H9 (cell line): ENCODE measurements around the gene FETUB. TPM values are rescaled to one million over a fixed set of nuclear protein-coding genes. Genes with fewer than 3 reads are reported as not detected.

Experiments used
- DNase-seq: peaks from one replicate; pipeline ENCODE4 v3.0.0-alpha.2; 2017
- H2AFZ ChIP-seq: one replicate; pipeline ENCODE4 v1.6.1; 2013; ENCODE audit warnings: mild to moderate bottlenecking, low read length, control low read depth, moderate library complexity
- H2AK5ac ChIP-seq: 2 replicates; pipeline ENCODE4 v1.6.1; 2013; ENCODE audit warnings: low read length, control low read depth, mixed read lengths; ENCODE audit not compliant: insufficient read length
- H2BK120ac ChIP-seq: one replicate; pipeline ENCODE4 v1.6.1; 2013; ENCODE audit warnings: low read depth, mild to moderate bottlenecking, low read length, control low read depth, inconsistent platforms; ENCODE audit not compliant: poor library complexity, severe bottlenecking
- H2BK12ac ChIP-seq: 2 replicates; pipeline ENCODE4 v1.6.1; 2013; ENCODE audit warnings: low read length, control low read depth, mixed read lengths, low read depth; ENCODE audit not compliant: insufficient read length
- H2BK15ac ChIP-seq: 2 replicates; pipeline ENCODE4 v1.6.1; 2013; ENCODE audit warnings: low read depth, low read length, control low read depth
- H2BK20ac ChIP-seq: one replicate; pipeline ENCODE4 v1.6.1; 2013; ENCODE audit warnings: low read depth, mild to moderate bottlenecking, low read length, control low read depth, inconsistent platforms; ENCODE audit not compliant: poor library complexity, severe bottlenecking
- H2BK5ac ChIP-seq: 2 replicates; pipeline ENCODE4 v1.6.1; 2013; ENCODE audit warnings: low read length, control low read depth, mixed read lengths; ENCODE audit not compliant: insufficient read length
- H3K14ac ChIP-seq: 2 replicates; pipeline ENCODE4 v1.6.1; 2013; ENCODE audit warnings: low read length, control low read depth; ENCODE audit not compliant: insufficient read depth
- H3K18ac ChIP-seq: 2 replicates; pipeline ENCODE4 v1.6.1; 2013; ENCODE audit warnings: low read depth, mild to moderate bottlenecking, mixed read lengths, low read length, control low read depth; ENCODE audit not compliant: insufficient read length
- H3K23ac ChIP-seq: 2 replicates; pipeline ENCODE4 v1.6.1; 2013; ENCODE audit warnings: low read length, control low read depth, mixed read lengths, low read depth; ENCODE audit not compliant: insufficient read length
- H3K23me2 ChIP-seq: 2 replicates; pipeline ENCODE4 v1.6.1; 2013; ENCODE audit warnings: low read depth, mild to moderate bottlenecking, mixed read lengths, low read length, control low read depth; ENCODE audit not compliant: insufficient read length, poor library complexity, severe bottlenecking
- H3K27ac ChIP-seq: 2 replicates; pipeline ENCODE4 v1.5.1; 2013; ENCODE audit warnings: low read length, control low read depth, mixed read lengths, low read depth; ENCODE audit not compliant: insufficient read length
- H3K27me3 ChIP-seq: 2 replicates; pipeline ENCODE4 v1.6.1; 2013; ENCODE audit warnings: low read length, control low read depth, inconsistent platforms; ENCODE audit not compliant: insufficient read depth
- H3K4ac ChIP-seq: 2 replicates; pipeline ENCODE4 v1.6.1; 2013; ENCODE audit warnings: low read depth, mild to moderate bottlenecking, control low read depth, inconsistent platforms, low read length, moderate library complexity
- H3K4me1 ChIP-seq: 2 replicates; pipeline ENCODE4 v1.6.1; 2013; ENCODE audit warnings: low read length, control low read depth, inconsistent platforms; ENCODE audit not compliant: insufficient read depth
- H3K4me2 ChIP-seq: 2 replicates; pipeline ENCODE4 v1.6.1; 2013; ENCODE audit warnings: low read length, control low read depth, mixed read lengths; ENCODE audit not compliant: insufficient read length, insufficient read depth
- H3K56ac ChIP-seq: 2 replicates; pipeline ENCODE4 v1.6.1; 2013; ENCODE audit warnings: low read depth, mild to moderate bottlenecking, mixed read lengths, low read length, control low read depth; ENCODE audit not compliant: insufficient read length
- H3K79me1 ChIP-seq: 2 replicates; pipeline ENCODE4 v1.6.1; 2013; ENCODE audit warnings: low read depth, mild to moderate bottlenecking, moderate library complexity, low read length, control low read depth, inconsistent platforms; ENCODE audit not compliant: insufficient read depth, poor library complexity, severe bottlenecking
- H3K79me2 ChIP-seq: 2 replicates; pipeline ENCODE4 v1.6.1; 2013; ENCODE audit warnings: low read length, control low read depth, inconsistent platforms; ENCODE audit not compliant: insufficient read depth
- H3K9ac ChIP-seq: 2 replicates; pipeline ENCODE4 v1.6.1; 2013; ENCODE audit warnings: low read length, control low read depth, mixed read lengths; ENCODE audit not compliant: insufficient read length; ENCODE audit errors: extremely low read depth
- H3K9me3 ChIP-seq: one replicate; pipeline ENCODE4 v1.6.1; 2013; ENCODE audit warnings: low read depth, low read length, inconsistent platforms; ENCODE audit not compliant: control insufficient read depth
- H3T11ph ChIP-seq: one replicate; pipeline ENCODE4 v1.6.1; 2013; ENCODE audit warnings: mild to moderate bottlenecking, low read length, control low read depth, inconsistent platforms
- H4K20me1 ChIP-seq: one replicate; pipeline ENCODE4 v1.6.1; 2013; ENCODE audit not compliant: control insufficient read depth, insufficient read length, insufficient read depth
- H4K5ac ChIP-seq: 2 replicates; pipeline ENCODE4 v1.6.1; 2013; ENCODE audit warnings: low read depth, mild to moderate bottlenecking, mixed read lengths, low read length, control low read depth; ENCODE audit not compliant: insufficient read length
- H4K8ac ChIP-seq: replicated peaks from 2 replicates; pipeline ENCODE4 v1.6.1; 2013; ENCODE audit warnings: low read length, control low read depth, mixed read lengths, low read depth; ENCODE audit not compliant: insufficient read length
- H4K91ac ChIP-seq: 2 replicates; pipeline ENCODE4 v1.6.1; 2013; ENCODE audit warnings: low read depth, mild to moderate bottlenecking, moderate library complexity, mixed read lengths, low read length, control low read depth; ENCODE audit not compliant: insufficient read length
- H3K27ac Mint-ChIP-seq, 3 experiments: 2 replicates in 2 of 3; 3 replicates in 1 of 3; pipeline ENCODE4 v1.8.0; 2020 to 2021; ENCODE audit warnings: mixed read lengths in 3 of 3, mild to moderate bottlenecking in 1 of 3, moderate library complexity in 1 of 3
- H3K27me3 Mint-ChIP-seq: 2 replicates; pipeline ENCODE4 v1.8.0; 2021; ENCODE audit warnings: low read depth, mild to moderate bottlenecking, moderate library complexity, mixed read lengths
- H3K36me3 Mint-ChIP-seq, 3 experiments: 2 replicates in 2 of 3; 3 replicates in 1 of 3; pipeline ENCODE4 v1.8.0; 2020 to 2021; ENCODE audit warnings: low read depth in 3 of 3, mixed read lengths in 3 of 3; ENCODE audit not compliant: insufficient read depth in 1 of 3
- H3K4me1 Mint-ChIP-seq, 2 experiments: 2 replicates each; pipeline ENCODE4 v1.8.0; 2020; ENCODE audit warnings: mixed read lengths in 2 of 2
- H3K4me3 Mint-ChIP-seq, 2 experiments: 2 replicates in 1 of 2; 3 replicates in 1 of 2; pipeline ENCODE4 v1.8.0; 2020 to 2021; ENCODE audit warnings: mild to moderate bottlenecking in 2 of 2, mixed read lengths in 2 of 2, moderate library complexity in 1 of 2
- H3K9me3 Mint-ChIP-seq, 2 experiments: 2 replicates in 1 of 2; 3 replicates in 1 of 2; pipeline ENCODE4 v1.8.0; 2020; ENCODE audit warnings: mild to moderate bottlenecking in 2 of 2, mixed read lengths in 2 of 2, moderate library complexity in 1 of 2
- CTCF ChIP-seq: fragments of 200-600 bp; sonication (generic); conservative IDR thresholded peaks from 3 replicates; pipeline ENCODE4 v1.8.0; 2021; ENCODE audit warnings: antibody characterized with exemption, mild to moderate bottlenecking
- WGBS: extraction: QIAGEN DNeasy Blood & Tissue Kit; methylation state at CpG from one replicate; pipeline ENCODE4 v1.1.7; 2013; ENCODE audit warnings: missing lambda C conversion rate, low lambda C conversion rate, mixed read lengths; ENCODE audit not compliant: insufficient read length; ENCODE audit errors: extremely low coverage; 5-methylcytosine and 5-hydroxymethylcytosine counted together
- total RNA-seq: library from RNA; stranded (reverse); gene quantifications from 2 replicates; pipeline ENCODE4 v1.2.1, GENCODE V29; 2021

FETUB gene
- total RNA-seq, 1 experiment from 2014 or later = not detected

- peaks cover 32% of the 10 kb centered on the region for H3K27me3 Mint-ChIP-seq
- H3K4me2 ChIP-seq = no peak overlapping the region
Measured at GRCh38 chr3:186616299-186616617, 23.9 kb upstream of the FETUB start.

More at GRCh38 chr3:186616299-186616617, 23.9 kb upstream of the FETUB start:
- Histone ChIP-seq H3K79me1 (no peaks in the 10 kb centered on the region), H4K20me1 (no peaks in the 10 kb centered on the region), H3T11ph (no peak overlapping the region), H3K23ac (no peak overlapping the region), H3K4me1 (no peaks in the 10 kb centered on the region; the same call in 1 of the 2 replicates), H3K14ac (no peak overlapping the region), H4K91ac (no peak overlapping the region), H2BK12ac (no peak overlapping the region), H3K27ac (no peak overlapping the region), H3K56ac (no peak overlapping the region), H4K8ac (no peak overlapping the region), H3K18ac (no peak overlapping the region), H3K9ac (no peak overlapping the region), H3K9me3 (no peaks in the 10 kb centered on the region), H2BK5ac (no peak overlapping the region), H3K27me3 (no peaks in the 10 kb centered on the region), H2BK120ac (no peak overlapping the region), H3K23me2 (no peaks in the 10 kb centered on the region), H2AK5ac (no peak overlapping the region), H2BK15ac (no peak overlapping the region), H4K5ac (no peak overlapping the region), H3K79me2 (no peaks in the 10 kb centered on the region), H2AFZ (no peak overlapping the region), H3K4ac (no peak overlapping the region), H2BK20ac (no peak overlapping the region)
- Mint-ChIP-seq H3K9me3 (no peaks in the 10 kb centered on the region), H3K4me3 (no peak overlapping the region), H3K4me1 (peaks cover 14% of the 10 kb centered on the region in 2 experiments), H3K27ac (no peak overlapping the region), H3K36me3 (no peaks in the 10 kb centered on the region)
- TF ChIP-seq CTCF = no peak
- no CpG with 5 or more reads among the region's 8 CpGs for WGBS
- no peak for DNase-seq
